Measurements from ENCODE around the gene PRKACA.

- TF ChIP-seq CTCF (IDR thresholded peaks at IDR 0.05) (no peak), POLR2A (IDR thresholded peaks at IDR 0.05) (no peak)
Measured at GRCh38 chr19:14073925-14074838, 43.4 kb downstream of the PRKACA start.

Data from vagina (tissue), 2 donors.